ENCODE results near the gene PIP4K2B. TPM values are rescaled to one million over a fixed set of nuclear protein-coding genes. Genes with fewer than 3 reads are reported as not detected.

Gene PIP4K2B
- total RNA-seq, 1 donor from 2014 or later: 77.8 TPM

GRCh38 chr17:38739305-38739704, 60.1 kb downstream of the PIP4K2B start:
- no peak overlapping the region for H3K27ac Mint-ChIP-seq
- no peaks in the 10 kb centered on the region for H3K27me3 Mint-ChIP-seq
- peaks cover 21% of the 10 kb centered on the region for H3K4me1 Mint-ChIP-seq (ENCODE audit: low read depth)
- H3K36me3 Mint-ChIP-seq (ENCODE audit: insufficient read depth): peaks cover 9% of the 10 kb centered on the region
- DNase-seq (ENCODE audit: low spot score, unreplicated experiment): no peak
- H3K4me3 Mint-ChIP-seq (ENCODE audit: low read depth): no peak overlapping the region
- TF ChIP-seq CTCF (IDR thresholded peaks at IDR 0.05; ENCODE audit: unreplicated experiment): no peak
- no peaks in the 10 kb centered on the region for H3K9me3 Mint-ChIP-seq (ENCODE audit: low read depth)

- H3K36me3 Mint-ChIP-seq (ENCODE audit: insufficient read depth): peaks cover 9% of the 10 kb centered on the region
- H3K27ac Mint-ChIP-seq: no peak overlapping the region
- peaks cover 14% of the 10 kb centered on the region for H3K4me1 Mint-ChIP-seq (ENCODE audit: low read depth)
- no peak for TF ChIP-seq CTCF (IDR thresholded peaks at IDR 0.05; ENCODE audit: unreplicated experiment)
- no peak overlapping the region for H3K4me3 Mint-ChIP-seq (ENCODE audit: low read depth)
- no peak for DNase-seq (ENCODE audit: low spot score, unreplicated experiment)
- H3K27me3 Mint-ChIP-seq: no peaks in the 10 kb centered on the region
- no peaks in the 10 kb centered on the region for H3K9me3 Mint-ChIP-seq (ENCODE audit: low read depth)
Observed at GRCh38 chr17:38738686-38739085, 60.7 kb downstream of the PIP4K2B start.

- Mint-ChIP-seq H3K27ac (no peak overlapping the region), H3K36me3 (ENCODE audit: insufficient read depth) (peaks cover 9% of the 10 kb centered on the region), H3K4me3 (ENCODE audit: low read depth) (no peak overlapping the region), H3K27me3 (no peaks in the 10 kb centered on the region), H3K4me1 (ENCODE audit: low read depth) (peaks cover 9% of the 10 kb centered on the region), H3K9me3 (ENCODE audit: low read depth) (no peaks in the 10 kb centered on the region)
- TF ChIP-seq CTCF (IDR thresholded peaks at IDR 0.05; ENCODE audit: unreplicated experiment): no peak
- DNase-seq (ENCODE audit: low spot score, unreplicated experiment): no peak
Observed at GRCh38 chr17:38738007-38738662, 61.2 kb downstream of the PIP4K2B start.

GRCh38 chr17:38735161-38735997, 64.0 kb downstream of the PIP4K2B start:
- H3K4me1 Mint-ChIP-seq (ENCODE audit: low read depth): peaks cover 3% of the 10 kb centered on the region
- H3K36me3 Mint-ChIP-seq (ENCODE audit: insufficient read depth): peaks cover 12% of the 10 kb centered on the region
- H3K27ac Mint-ChIP-seq: peak overlapping the region; percentile 41
- no peak overlapping the region for H3K4me3 Mint-ChIP-seq (ENCODE audit: low read depth)
- peak; percentile 63 for DNase-seq (ENCODE audit: low spot score, unreplicated experiment)
- no peaks in the 10 kb centered on the region for H3K27me3 Mint-ChIP-seq
- peak; percentile 87 for TF ChIP-seq CTCF (IDR thresholded peaks at IDR 0.05; ENCODE audit: unreplicated experiment)
- no peaks in the 10 kb centered on the region for H3K9me3 Mint-ChIP-seq (ENCODE audit: low read depth)

GRCh38 chr17:38733982-38734973, 65.1 kb downstream of the PIP4K2B start:
- Mint-ChIP-seq H3K4me3 (ENCODE audit: low read depth) (no peak overlapping the region), H3K27ac (peak overlapping the region; percentile 57), H3K27me3 (no peaks in the 10 kb centered on the region), H3K36me3 (ENCODE audit: insufficient read depth) (peaks cover 12% of the 10 kb centered on the region), H3K9me3 (ENCODE audit: low read depth) (no peaks in the 10 kb centered on the region), H3K4me1 (ENCODE audit: low read depth) (peaks cover 6% of the 10 kb centered on the region)
- no peak for DNase-seq (ENCODE audit: low spot score, unreplicated experiment)
- peak; percentile 34 for TF ChIP-seq CTCF (IDR thresholded peaks at IDR 0.05; ENCODE audit: unreplicated experiment)
